ENCODE data around the gene L1CAM.

GRCh38 chrX:153819384-153820040 lies 66.5 kb downstream of the L1CAM start:
- no peak for TF ChIP-seq CTCF (IDR thresholded peaks at IDR 0.05)
- no peak for TF ChIP-seq EZH2 (IDR thresholded peaks at IDR 0.05)
- no peak for TF ChIP-seq EZH2phosphoT487 (IDR thresholded peaks at IDR 0.05)

All from neural progenitor cell (in vitro differentiated cells).